ENCODE results near the gene RNF217.

DNA sequence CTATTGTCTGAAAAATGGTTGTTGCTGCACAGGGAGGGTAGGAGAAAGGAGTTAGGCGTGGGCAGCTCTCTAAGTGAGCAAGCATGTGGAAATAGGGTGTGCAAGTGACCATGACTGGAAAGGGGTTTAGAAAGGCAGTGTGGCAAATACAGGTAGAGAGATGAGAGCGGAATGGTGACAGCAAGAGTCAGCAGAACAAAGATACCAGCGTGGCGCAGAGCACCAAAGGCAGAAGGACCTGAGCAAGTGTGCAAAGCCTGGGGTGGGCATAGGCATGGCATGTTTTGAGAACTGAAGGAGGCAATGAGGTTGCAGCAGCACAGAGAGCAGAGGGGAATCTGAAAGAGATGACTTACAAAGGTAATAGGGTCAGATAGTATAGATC lies 17.0 kb downstream of the RNF217 start:
- TF ChIP-seq, protein P1, sequence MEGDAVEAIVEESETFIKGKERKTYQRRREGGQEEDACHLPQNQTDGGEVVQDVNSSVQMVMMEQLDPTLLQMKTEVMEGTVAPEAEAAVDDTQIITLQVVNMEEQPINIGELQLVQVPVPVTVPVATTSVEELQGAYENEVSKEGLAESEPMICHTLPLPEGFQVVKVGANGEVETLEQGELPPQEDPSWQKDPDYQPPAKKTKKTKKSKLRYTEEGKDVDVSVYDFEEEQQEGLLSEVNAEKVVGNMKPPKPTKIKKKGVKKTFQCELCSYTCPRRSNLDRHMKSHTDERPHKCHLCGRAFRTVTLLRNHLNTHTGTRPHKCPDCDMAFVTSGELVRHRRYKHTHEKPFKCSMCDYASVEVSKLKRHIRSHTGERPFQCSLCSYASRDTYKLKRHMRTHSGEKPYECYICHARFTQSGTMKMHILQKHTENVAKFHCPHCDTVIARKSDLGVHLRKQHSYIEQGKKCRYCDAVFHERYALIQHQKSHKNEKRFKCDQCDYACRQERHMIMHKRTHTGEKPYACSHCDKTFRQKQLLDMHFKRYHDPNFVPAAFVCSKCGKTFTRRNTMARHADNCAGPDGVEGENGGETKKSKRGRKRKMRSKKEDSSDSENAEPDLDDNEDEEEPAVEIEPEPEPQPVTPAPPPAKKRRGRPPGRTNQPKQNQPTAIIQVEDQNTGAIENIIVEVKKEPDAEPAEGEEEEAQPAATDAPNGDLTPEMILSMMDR (conservative IDR thresholded peaks at IDR 0.05; ENCODE audit: low read length), result no peak
- TF ChIP-seq EZH2phosphoT487 (IDR thresholded peaks at IDR 0.05; ENCODE audit: borderline replicate concordance), result no peak

Measured in Loucy (cell line).